OCI-M1 (cell line): Measurements from ENCODE around the gene RTBDN.

ENCODE experiments used
- DNase-seq: peaks from one replicate; lab custom pipeline; 2025; lab: John Stamatoyannopoulos, UW

Gene RTBDN

DNA sequence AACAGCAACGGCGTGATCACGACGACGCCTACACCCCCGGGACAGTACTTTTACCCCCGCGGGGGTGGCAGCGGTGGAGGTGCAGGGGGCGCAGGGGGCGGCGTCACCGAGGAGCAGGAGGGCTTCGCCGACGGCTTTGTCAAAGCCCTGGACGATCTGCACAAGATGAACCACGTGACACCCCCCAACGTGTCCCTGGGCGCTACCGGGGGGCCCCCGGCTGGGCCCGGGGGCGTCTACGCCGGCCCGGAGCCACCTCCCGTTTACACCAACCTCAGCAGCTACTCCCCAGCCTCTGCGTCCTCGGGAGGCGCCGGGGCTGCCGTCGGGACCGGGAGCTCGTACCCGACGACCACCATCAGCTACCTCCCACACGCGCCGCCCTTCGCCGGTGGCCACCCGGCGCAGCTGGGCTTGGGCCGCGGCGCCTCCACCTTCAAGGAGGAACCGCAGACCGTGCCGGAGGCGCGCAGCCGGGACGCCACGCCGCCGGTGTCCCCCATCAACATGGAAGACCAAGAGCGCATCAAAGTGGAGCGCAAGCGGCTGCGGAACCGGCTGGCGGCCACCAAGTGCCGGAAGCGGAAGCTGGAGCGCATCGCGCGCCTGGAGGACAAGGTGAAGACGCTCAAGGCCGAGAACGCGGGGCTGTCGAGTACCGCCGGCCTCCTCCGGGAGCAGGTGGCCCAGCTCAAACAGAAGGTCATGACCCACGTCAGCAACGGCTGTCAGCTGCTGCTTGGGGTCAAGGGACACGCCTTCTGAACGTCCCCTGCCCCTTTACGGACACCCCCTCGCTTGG is 42.1 kb downstream of the RTBDN start:
- DNase-seq: peak; percentile 78

DNA sequence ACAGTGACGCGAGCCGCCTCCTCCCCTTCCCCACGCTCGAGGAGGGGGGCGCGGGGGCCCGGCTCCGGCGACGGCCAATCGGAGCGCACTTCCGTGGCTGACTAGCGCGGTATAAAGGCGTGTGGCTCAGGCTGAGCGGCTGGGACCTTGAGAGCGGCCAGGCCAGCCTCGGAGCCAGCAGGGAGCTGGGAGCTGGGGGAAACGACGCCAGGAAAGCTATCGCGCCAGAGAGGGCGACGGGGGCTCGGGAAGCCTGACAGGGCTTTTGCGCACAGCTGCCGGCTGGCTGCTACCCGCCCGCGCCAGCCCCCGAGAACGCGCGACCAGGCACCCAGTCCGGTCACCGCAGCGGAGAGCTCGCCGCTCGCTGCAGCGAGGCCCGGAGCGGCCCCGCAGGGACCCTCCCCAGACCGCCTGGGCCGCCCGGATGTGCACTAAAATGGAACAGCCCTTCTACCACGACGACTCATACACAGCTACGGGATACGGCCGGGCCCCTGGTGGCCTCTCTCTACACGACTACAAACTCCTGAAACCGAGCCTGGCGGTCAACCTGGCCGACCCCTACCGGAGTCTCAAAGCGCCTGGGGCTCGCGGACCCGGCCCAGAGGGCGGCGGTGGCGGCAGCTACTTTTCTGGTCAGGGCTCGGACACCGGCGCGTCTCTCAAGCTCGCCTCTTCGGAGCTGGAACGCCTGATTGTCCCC is 42.9 kb downstream of the RTBDN start, which contains the start of gene JUNB:
TSS of gene JUNB (plus strand) at position 142 of the 706 bp plus-strand sequence. CDS start at position 428, 286 bp downstream.
- peak; percentile 94 for DNase-seq

DNA sequence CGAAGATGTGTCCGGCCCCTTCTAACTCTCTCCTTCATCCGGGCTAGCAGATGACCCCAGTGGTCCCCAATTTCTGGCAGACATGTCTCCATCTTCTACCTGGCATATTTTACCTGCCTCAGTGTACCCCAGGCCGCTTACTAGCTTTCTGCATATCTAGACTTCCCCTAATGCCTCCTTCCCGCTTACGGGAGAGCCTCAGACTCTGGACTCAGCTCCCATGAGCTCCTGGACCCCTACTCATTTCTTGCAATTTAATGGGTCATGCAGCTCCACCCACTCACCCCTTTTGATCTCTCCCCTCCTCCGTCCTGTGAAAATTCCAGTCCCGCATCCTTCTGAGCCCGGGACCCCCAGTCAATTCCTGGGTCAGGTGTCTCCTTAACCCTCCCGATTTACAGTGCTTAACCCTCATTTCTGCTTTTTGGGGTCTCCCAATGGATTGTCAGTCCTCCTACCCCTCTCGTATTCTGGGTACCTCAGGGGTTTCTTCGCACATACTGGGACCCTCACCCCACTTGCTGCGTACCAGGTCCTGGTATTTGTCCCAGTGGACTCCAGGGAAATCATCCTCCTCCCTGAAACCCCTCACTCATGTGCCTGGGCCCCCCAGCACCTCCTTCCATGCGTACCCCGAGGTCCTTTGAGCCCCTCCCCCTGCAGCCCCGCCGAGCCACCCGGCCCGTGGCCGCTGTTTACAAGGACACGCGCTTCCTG is 43.6 kb downstream of the RTBDN start:
- peak; percentile 50 for DNase-seq

DNA sequence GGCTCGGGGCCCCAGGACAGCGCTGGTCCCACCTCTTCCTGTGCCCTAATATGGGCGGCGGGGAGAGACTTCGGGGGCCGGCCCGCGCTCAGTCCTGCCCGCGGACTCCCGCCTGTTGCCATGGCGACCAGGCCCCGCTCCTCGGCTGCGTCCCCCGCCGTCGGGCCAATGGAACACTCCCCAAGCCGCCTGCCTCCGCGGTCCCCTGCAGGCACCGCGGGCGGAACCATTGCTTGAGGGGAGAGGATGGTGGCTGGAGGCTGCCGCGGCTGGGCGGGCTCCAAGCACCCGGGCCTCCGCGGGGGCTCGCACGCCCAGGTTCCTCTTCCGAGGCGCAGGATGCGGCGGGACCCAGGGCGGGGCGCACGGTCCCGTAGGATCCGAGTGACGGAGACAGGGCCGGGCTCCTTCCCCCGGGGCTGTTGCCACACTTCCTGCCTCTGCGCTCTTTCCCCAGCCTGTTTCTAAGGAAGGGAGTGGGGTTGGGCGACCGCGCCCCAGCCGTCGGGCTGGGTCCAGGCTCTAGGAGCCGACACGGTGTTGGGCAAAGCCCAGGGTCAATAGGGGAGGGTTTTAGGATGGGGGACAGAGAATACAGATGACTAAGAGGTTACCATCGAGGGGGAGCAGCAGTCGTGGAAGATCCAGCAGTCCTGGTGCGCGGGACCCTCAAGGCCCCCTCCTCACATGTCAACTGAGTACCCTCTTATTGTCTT is 44.3 kb downstream of the RTBDN start:
- peak; percentile 95 for DNase-seq

DNA sequence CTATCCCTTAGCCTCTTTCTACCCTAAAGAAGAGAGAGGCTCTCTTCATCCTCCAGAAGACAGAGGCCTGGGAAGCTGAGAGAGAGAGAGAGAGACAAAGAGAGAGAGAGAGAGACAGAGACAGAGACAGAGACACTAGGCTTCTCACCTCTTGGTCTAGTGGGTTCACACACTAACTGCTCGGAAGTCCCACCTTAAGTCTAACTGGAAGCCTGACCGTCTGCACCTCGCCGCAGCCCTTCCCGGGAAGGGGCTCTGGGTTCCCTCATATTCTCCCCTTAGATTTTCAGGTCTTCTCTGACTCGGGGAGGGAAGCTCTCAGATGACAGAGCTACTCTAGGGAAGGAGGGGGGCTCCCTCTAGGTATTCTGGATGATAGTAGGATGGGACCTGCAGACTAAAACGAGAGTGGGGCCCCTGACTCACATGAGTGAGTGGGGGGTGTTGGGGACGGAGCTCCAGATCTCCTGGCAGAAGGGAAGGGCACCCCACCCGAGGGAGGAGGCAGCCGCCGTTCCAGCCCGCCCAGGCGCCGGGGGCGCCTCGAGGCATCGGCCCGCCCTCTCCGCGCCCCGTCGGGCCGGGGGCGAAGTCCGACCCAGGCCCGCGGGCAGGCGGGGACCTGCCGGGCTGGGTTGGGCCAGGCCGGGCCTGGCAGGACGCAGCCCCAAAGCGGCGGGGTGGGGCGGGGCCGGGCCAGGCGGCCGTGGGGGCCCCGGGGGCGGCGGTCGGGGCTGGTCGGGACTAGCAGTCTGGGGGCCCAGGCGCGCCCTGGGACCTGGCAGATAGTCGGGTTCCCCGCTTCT is 45.1 kb downstream of the RTBDN start:
- DNase-seq: peak; percentile 69

DNA sequence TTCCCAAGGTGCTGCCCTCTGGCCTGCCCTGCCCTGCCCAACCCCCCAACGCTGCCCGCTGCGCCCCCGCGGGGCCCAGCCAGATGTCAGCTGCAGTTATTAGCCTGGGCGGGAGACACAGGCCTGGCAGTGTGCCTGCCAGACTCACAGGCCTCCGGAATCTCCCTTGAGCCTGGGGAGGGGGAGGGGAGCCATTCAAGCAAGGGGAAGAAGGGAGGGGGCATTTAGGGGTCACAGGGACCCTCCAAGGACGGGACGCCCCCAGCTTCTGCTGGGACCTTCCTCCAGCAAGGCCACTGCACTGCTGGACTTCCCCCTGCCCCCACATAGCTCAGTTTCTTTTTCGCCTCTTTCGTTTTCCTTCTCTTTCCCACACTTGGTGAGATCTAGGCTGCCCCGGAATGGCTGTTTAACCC is 45.7 kb downstream of the RTBDN start:
- peak; percentile 80 for DNase-seq

DNA sequence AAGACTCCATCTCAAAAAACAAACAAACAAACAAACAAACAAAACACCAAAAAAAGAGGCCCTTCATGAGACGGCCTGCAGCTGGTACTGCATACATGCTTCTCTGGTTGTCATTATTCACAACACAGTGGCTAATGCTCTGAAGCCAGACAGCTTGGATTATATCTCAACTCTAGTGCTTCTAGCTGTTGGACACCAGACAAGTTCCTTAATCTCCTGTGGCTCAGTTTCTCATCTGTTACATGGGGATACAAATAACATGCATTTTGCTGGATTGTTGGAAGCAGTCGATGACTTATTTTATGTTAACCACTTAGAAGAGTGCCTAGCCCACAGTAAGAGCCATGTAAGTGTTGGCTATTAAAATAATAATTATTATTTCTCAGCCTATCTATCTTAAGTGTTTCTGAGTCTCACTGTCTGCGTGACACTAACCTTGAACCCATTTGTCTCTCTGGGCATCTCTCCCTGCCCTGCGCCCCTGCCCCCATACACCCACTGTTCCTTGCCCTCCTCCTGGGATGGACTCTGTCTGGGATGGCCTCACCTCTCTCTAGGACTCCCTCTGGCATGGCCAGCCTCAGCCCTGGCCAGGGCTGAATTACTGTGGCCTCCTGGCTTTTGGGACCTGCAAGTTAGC is 46.2 kb downstream of the RTBDN start:
- DNase-seq: peak; percentile 46

DNA sequence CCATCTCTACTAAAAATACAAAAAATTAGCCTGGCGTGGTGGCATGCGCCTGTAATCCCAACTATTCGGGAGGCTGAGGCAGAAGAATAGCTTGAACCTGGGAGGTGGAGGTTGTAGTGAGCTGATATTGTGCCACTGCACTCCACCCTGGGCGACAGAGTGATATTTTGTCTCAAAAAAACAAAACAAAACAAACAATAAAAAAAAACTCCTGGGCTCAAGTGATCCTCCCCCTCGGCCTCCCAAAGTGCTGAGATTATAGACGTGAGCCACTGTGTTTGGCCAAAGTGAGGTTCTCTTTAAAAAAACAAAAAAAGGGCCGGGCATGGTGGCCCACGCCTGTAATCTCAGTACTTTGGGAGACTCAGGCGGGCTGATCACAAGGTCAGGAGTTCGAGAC is 46.9 kb downstream of the RTBDN start:
- no peak for DNase-seq

DNA sequence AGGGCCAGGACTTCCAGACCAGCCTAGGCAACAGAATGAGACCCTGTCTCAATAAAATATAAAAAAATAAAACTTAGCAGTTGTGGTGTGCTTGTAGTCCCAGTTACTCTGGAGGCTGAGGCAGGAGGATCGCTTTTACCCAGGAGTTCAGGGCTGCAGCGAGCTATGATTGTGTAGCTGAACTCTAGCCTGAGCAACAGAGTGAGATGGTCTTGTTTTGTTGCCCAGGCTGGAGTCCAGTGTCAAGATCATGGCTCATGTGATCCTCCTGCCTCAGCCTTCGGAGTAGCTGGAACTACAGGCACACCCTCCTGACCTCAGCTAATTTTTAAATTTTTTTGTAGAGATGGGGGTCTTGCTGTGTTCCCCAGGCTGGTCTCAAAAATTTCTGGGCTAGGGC is 47.4 kb downstream of the RTBDN start:
- no peak for DNase-seq

DNA sequence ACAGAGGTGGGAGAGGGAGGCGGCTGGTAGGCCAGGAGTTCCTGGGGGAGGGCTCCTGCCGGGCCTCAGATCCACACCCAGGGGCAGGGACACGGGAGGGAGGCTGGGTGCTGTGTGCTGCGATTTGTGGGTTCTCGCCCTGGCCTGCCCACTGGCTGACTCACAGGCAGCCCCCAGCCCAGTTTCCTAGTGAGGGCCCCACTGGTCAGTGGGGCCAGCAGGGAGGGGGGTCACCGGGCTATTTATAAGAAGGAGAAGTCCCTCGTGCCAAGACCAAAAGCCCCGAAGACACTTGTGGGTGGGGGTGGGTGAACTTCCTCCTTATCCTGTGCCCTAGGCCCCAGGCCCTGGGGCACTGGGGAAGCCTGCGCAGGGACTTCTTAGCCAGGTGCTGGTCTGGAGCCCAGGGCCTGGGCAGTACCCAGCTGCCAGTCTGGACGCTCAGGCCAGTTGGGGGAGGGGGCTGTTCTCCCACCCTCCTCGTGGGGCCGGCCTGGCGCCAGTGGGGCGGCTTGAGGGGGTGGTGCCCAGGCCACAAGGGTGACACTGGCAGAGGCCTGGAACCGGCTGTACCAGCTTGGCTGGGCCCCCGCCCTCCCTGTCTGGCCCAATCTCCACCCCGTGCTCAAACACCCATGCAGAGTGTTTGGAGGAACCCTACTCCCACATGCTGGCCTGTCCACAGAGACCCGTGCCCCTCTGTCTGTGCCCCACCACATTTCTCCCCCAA is 48.1 kb downstream of the RTBDN start:
- DNase-seq: peak; percentile 52

DNA sequence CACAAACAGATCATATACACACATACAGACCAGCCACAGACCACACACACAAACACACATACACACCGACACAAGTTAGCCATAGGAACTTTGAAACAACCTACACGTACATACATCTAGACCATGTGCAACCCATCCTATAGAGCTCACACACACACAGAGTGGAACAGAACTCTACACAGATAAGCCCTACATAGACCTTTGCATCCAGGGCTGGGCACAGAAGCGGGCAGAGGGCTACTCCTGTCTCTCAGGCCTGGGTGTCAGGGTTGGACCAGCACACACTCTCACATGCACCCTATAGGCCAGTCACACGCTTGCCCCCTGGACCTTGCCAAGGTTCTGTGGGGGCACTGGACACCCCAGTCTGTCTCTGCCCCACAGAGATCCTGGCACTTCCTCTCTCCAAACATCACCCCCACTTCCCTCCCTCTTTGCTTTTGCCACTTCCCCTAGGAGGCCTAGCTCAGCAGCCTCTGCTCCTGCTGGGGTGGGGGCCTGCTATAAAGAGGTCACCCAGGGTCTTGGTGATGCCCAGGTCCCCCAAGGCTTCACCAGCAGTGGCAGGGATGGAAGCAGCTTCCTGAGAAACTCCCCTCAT is 48.8 kb downstream of the RTBDN start:
- DNase-seq: peak; percentile 50

DNA sequence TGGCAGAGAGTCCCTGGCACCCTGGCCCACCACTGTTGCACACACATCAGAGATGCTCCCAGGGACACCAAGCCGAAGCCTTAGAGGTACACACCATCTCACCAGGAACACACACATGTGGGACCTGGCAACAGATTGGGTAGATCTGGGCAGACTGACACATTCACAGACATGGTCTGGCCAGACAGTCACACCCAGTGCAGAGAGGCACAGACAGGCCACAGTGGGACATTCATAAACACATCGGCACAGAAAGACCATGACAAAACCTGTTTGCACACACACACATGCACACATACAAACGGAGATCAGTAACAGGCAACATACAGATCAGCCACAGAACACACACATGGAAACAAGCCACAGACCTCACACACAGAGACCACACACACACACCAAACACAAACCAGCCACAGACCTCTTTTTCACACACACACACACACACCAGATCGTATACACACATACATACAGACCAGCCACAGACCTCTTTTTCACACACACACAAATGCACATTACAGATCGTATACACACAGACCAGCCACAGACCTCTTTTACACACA is 49.4 kb downstream of the RTBDN start:
- DNase-seq: peak; percentile 50

DNA sequence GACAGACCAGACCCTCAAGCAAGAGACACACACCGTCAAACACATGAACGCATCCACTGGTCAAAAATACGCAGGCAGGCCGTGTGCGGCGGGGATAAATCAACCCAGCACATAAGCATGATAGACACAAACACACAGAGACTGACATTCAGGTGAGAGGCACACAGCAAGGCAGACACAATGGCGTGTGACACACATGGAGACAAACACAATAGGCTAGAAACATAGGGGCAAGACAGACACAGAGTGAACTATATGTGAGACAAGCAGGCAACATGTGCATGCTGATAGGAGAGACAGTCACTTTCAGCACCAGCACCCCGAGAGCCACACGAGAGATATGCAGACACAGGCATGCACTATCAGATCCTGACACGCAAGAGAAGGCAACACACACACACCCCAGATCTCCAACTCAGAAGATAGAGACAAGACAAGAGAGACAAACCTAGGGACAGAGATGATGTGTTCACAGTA is 49.9 kb downstream of the RTBDN start:
- DNase-seq: peak; percentile 78

DNA sequence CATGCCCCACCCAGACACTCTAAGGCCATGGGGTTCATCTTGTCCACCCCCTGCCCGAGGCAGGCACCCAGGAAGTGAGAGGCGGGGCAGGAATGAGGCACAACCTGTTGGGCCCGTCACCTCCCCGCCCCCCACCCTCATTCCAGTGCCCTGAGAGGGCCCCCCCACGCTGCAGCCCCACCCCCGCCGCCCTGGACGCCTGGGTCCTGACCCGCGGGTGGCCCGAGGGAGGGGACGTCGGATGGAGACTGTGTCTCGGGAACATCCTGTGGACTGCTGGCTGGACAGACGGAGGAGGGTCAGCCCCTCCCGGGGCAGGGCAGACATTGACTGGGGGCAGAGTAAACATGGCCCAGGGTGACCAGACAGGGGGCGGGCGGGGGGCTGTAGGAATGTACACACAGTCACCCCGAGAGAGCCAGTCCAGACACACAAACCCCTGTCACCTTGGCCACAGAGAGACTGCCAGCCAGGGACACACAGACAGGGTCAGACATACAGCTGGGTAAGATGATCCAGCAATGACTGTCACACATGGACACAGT is 50.5 kb downstream of the RTBDN start:
- no peak for DNase-seq

DNA sequence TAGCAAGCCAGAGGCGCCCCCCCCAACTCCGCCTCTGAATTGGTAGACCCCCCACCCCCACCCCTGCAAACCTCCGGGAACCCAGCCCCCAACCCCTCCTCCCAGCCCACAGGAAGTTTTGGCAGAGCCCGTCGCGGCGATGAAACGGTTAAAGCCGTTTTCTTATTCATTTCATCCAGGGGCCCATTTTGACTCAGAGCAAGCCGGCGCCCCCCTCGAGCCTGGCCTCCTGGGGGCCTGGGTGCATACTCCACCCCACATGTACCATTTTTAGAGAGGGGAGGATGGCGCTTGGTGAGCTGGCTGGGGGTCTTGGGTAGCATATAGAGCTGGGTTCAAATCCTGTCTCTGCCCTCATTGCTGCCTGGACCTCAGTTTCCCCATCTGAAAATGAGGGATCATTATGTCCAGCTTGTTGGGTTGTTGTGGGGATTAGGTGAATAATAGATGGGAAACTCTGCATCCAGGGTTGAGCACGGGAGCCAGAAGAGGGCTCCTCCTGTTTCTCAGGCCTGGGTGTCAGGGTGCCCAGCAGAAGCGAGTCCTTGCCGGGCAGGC is 51.0 kb downstream of the RTBDN start:
- DNase-seq: peak; percentile 12

DNA sequence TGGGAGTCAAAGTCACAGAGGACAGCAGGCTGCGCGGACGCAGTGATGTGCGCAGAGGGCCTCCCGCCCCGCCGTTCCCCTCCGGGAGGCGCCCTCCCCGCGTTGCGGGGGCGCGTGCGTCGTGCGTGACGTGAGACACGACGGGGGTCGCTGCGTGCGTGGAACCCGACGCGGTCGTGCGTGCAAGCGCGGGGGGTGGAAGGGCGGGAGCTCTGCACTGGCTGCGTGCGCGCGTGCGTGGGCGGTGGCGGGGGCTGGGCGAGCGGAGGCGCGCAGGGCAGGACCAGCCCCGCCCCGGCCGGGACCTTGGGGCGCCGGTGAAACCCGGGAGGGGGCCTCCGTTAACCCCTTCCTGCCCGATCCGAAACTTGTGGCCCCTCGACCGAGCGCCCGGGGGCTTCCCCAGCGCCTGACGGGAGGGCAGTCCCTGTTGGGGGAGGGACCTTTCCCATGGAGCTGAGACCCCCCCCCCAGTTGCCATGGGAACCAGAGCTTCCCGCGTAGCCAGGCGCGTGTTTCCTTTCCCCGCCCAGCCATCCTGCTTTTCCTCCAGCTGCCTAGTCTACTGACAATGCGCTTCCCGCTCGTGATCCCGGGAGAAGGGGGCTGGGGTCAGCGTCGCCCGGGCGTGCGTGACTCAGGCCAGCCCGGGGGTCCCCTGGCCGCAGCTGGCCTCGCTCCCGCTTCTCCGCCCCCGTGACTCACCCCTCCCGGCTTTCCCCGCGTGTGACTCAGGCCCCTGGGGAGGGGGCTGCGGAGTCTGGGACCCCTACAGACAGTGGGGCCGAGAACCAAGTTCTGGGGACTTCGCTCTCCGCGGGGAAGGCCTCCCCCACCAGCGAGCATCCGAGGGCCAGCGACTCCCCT is 51.7 kb downstream of the RTBDN start:
- peak; percentile 67 for DNase-seq

DNA sequence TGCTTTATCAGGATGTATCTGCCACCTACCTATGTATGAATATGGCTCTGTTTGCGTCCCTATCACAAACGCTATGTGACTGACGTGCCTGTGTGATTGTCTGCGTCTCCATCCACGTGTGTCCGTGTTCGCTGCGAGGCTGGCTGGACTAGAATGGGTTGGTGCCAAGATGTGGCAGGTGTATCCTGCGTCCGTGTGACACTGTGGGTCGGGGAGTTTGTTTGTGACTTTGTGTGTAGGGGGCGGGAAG is 52.3 kb downstream of the RTBDN start:
- DNase-seq: no peak
